Stimulated activated CD4-positive, alpha-beta T cell treated with anti-CD3 and anti-CD28 coated beads, Interleukin-1b, Interleukin-23, amount 100 ng/mL, for 1 hour (primary cell): ENCODE measurements around the gene MCF2L.
"Not testable (repeated sequence)": the region's sequence is repeated elsewhere in the genome, so short reads cannot be mapped to it uniquely, and the experiment has no call there.

ENCODE experiments used
- DNase-seq, 2 donors: peaks; one replicate each; pipeline ENCODE4 v3.0.0-alpha.2; 2020; ENCODE audit warnings: low read depth in 2 of 2

Gene MCF2L

DNA sequence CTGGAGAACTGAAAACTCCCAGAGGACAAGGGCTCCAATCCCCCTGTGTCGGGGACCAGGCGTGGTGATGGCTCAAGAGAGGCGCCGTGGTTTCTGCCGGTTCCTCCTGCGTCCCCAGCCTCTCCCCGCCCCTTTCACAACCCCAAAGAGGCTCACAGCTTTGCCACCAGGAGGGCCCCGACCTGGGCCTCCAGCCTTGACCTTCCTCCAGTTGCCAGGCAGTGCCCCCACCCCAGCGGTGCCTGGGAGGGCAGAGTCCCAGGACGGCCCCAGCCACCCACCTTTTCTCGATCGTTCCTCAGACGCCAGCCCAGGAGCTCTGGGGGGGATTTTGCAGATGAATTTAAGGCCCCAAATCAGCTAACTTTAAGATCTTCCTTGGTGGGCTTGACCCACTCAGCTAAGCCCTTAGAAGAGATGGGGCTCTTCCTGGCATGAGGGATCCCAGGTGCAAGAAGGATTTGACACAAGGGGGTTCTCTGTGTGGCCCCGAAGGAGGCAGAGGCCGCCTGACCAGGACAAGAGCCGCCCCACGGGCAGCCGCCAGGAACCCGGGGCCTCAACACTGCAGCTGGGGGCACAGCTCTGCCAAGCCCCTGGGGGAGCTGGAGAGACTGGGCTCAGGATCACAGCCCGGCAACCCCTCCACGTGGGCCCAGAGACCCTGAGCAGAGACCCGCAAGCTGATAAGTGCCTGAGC, 47.0 kb downstream of the MCF2L start:
- DNase-seq = no peak

DNA sequence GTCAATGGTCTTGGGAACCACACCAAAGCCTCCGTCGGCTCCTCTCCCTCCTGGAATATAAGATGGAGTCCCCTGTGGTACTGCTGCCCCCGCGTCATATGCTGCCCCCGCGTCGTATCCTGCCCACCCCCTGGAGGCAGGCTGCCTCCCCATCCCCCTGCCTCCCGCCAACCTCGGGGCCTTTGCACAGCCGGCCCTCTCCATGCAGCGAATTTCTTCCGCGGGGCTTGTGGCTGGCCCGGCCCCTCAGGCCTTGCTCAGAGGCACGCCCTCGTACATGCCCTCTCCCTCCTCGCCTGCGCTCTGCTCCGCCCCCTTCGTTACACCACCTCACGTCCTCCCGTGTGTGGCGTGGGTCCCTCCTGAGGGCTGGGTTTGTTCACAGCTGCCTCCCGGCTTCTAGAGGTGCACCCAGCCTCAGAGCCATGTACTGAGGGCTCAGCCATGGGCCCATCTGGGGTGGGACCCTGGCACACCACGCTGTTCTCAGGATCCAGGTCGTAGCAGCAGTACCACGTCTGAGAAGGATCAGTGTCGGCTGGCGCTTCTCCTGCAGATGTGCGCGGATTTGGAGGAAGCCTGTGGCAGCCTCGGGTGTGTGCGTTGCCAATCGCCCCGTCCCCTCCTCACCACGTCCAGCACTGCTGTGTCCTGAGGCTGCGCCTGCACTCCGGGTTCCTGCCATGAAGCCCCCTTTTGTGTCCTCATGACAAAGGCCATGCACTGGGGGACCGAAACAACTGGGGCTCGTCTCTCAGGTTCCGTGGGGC, 47.7 kb downstream of the MCF2L start:
- no peak for DNase-seq

DNA sequence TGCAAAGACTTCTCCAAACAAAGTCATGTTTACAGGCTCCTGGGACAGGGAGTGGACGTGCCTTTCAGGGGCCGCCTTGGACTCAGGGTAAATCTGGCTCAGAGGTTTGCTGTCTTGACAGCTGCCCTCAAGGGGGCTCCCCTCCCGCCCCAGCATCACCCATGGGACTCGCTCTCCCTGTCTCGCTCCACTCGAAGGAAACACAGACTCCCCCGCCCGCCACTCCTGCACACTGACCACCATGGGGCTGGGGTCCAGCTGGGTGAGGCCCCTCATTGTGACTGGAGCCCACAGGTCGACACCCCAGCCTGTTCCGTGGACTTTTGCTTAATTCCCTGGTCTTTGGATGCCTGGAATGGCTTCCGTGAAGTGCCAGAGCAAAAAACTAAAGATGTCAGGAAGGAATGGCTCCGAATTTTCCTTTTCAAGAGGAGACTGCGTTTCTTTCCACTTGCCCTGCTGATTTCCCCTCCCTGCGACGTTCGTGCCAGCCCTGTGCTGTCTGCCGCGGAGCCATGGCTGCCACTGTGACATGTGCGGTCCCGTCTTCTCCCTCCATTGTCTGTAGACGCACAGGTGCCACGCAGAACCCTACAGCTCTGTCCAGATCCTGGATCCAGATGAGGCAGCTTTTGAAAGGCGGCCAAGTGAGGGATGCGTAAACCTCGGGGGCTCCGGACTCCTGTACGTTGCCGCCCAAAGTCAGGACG, 48.6 kb downstream of the MCF2L start:
- no peak for DNase-seq

DNA sequence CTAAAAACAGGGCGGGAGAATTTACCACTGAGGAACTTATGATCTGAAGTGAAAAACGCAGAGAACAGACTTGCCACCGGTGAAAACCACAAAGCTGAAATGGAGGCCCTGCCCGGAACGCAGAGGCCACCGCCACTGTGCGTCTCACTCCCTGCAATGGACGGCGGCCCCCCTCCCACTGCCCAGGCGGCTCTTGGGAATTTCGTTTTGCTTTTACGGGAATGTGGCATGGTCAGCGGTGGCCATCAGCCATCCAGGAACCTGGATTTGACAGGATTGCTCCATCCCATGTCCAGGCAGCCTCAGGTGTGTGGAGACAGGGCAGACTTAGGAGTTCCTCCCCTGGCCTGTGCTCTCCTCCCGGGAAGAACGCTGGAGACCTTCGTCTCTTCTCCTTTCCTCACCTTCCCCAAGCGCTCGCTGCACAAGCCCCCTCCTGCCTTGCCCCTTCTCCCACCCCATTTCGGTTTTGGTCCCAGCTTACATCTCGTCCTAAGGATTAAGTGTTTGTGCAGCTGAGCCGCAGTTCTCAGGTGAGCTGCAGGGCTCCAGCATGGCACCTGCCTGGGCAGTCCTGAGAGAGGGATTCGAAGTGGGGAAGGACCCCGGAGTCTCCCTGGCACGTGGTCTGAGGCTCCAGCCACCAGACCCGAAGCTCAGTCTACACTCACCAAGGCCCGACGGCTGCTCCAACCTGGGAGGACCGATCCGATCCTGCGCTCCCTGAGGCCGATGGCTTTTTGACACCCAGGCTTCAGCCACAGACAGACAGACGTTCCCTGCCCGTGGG, 49.9 kb downstream of the MCF2L start:
- no peak for DNase-seq

- no peak for DNase-seq
Measured at GRCh38 chr13:113020323-113021080, 51.5 kb downstream of the MCF2L start.

- DNase-seq = no peak
Measured at GRCh38 chr13:113021391-113021790, 52.4 kb downstream of the MCF2L start.

GRCh38 chr13:113021811-113022210, 52.8 kb downstream of the MCF2L start:
- no peak for DNase-seq

- DNase-seq = no peak
Measured at GRCh38 chr13:113022391-113022744, 53.4 kb downstream of the MCF2L start.

GRCh38 chr13:113022745-113023574, 53.9 kb downstream of the MCF2L start:
- no peak for DNase-seq

DNA sequence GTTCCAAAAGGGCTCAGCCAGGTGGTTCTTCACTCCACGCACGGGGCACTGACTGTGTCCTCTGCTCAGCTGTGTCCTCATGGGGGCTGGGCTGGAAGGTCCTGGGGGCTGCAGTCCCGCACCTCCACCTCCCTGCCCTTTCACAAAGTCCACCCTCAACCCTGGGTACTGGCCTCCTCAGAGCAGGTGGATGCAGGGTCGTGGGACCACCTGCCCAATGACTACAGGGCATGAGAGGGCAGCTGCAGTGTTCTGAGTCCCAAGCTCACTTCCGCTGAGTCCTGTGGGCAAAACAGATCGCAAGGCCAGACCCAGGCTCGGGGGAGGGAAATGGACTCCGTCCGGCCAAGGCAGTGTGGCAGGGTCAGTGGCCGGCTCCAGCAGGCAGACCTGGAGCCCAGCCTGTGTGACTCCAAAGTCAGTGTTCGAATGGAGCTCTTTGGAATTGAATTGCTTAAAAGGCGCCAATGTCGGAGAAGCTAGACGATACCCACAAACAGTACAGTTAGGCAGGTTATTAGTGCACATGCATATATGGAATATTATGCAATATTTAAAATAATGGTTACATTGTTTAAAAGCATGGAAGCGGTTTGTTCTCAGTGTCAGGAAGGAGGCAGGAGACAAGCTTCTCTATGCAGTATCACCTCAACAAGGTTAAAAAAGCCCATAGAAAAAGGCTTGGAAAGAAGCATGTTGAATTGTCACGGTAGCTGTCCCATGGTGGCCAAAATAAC, 54.8 kb downstream of the MCF2L start:
- DNase-seq = no peak

DNA sequence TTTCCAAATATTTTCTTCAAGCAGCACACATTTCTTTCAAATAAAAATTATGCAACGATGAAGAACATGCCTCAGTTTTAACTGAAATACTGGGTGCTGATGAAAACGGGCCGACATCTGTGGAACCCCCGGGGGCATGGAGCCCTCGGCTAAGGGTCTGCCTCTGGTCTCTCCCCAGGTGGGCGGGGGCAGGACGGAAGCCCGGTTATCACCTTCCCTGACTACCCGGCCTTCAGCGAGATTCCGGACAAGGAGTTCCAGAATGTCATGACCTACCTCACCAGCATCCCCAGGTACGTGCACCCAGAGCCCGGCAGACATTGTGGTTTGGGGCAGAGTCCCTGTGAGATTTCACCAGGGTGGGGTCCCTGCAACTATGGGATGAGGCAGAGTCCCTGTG, 55.5 kb downstream of the MCF2L start:
- DNase-seq = no peak

GRCh38 chr13:113026391-113026910, 57.4 kb downstream of the MCF2L start:
- DNase-seq = no peak

DNA sequence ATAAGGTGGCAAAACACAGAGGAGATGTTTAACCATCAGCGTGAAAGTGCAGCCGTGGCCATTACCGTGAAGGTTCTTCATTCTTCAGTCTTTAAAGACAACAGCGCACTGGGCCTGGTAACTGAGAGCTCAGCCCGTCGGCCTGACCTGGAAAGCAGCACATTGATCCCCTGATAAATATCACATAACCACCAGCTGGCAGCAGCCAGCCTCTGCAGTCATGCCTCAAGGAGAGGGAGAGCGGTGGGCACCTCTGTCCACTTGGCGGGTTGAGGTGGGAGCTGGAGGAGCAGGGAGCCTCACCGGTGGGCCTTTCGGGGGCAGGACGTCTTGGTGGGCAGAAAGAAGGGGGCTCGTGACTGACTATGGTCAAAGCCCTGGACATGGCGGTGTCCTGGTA, 58.1 kb downstream of the MCF2L start:
- no peak for DNase-seq

GRCh38 chr13:113027566-113027965, 58.6 kb downstream of the MCF2L start:
- DNase-seq = no peak

GRCh38 chr13:113028336-113029060, 59.5 kb downstream of the MCF2L start:
- DNase-seq = no peak

DNA sequence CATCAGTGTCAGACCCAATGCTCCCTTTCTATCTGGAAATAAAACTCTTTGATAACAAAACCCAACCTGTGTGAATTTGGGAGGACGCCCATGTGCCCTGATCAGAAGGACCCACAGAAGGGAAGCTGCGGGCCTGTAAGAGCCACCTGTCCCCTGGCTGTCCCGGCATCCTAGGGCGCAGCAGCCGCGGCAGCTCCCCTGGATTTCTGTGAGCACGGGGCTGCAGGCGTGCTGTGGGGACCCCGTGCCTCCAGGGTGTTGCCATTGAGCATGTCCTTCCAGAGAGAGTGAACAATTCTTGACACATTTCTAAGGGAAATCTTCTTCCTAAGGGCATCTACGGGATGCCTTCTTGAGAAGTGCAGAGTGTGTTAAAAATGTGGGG, 60.0 kb downstream of the MCF2L start:
- no peak for DNase-seq

GRCh38 chr13:113029487-113030258, 60.7 kb downstream of the MCF2L start:
- DNase-seq = peak; percentile 12 to 30

DNA sequence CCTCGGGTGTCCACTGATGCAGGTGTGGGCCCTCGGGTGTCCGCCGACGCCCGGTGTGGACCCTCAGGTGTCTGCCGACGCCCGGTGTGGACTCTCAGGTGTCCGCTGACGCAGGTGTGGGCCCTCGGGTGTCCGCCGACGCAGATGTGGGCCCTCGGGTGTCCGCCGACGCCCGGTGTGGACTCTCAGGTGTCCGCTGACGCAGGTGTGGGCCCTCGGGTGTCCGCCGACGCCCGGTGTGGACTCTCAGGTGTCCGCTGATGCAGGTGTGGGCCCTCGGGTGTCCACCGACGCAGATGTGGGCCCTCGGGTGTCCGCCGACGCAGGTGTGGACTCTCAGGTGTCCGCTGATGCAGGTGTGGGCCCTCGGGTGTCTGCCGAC, 61.2 kb downstream of the MCF2L start:
- DNase-seq = not testable (repeated sequence)
